GM19240 (cell line): ENCODE results near the gene VIPR2.
"Not testable (repeated sequence)": the region's sequence is repeated elsewhere in the genome, so short reads cannot be mapped to it uniquely, and the experiment has no call there.

ENCODE experiments used
- DNase-seq: peaks from one replicate; pipeline ENCODE4 v3.0.0; 2011; ENCODE audit warnings: low spot score; ENCODE audit not compliant: insufficient read length

The VIPR2 gene, protein sequence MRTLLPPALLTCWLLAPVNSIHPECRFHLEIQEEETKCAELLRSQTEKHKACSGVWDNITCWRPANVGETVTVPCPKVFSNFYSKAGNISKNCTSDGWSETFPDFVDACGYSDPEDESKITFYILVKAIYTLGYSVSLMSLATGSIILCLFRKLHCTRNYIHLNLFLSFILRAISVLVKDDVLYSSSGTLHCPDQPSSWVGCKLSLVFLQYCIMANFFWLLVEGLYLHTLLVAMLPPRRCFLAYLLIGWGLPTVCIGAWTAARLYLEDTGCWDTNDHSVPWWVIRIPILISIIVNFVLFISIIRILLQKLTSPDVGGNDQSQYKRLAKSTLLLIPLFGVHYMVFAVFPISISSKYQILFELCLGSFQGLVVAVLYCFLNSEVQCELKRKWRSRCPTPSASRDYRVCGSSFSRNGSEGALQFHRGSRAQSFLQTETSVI

DNA sequence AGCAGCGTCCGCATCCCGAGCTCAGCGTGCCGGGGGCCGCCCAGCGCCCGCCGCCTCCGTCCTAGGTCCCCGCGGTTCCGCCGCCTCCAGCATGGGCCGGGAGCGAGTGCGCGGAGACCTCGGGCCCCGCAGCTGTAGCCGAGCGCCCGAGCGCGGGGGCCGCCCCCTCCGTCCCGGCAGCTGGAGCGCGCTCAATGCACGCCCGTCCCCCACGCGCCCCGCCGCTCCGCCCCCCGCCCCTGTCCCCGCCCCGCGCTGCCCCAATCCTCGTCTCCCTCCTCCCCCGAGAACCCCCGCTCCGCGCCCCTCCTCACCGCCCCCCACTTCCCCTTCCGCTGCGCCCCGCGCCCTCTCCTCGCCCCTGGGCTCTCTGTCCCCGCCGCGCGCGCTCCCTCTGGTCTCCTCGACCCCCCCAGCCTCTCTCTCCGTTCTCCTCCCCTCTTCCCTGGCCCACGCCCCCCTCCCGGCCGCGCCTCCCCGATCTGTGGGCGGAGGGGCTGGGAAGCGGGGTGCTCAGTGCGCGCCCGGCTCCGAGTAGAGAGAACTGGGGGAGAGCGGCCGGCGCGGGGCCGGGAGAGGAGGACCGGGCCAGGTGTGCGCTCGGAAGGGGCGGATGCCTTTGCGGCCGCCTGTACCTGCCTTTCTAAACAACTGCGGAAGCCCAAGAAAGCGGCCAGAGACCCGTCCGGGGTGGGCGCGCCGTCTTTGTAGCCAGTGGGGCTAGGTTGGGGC lies at the start of gene VIPR2:
Gene VIPR2, minus strand, starts transcription at position 110 of the 732 bp plus-strand sequence. Its CDS starts 96 bp downstream, at position 14.
- DNase-seq, result no peak

- DNase-seq, result no peak
These were observed 49.0 kb upstream of the VIPR2 start for GRCh38 chr7:159193543-159194090.

GRCh38 chr7:159192725-159193453 lies 48.2 kb upstream of the VIPR2 start:
- DNase-seq, result no peak

- DNase-seq, result no peak
These were observed 47.3 kb upstream of the VIPR2 start for GRCh38 chr7:159192013-159192412.

- no peak for DNase-seq
These were observed 46.6 kb upstream of the VIPR2 start for GRCh38 chr7:159191236-159191635.

GRCh38 chr7:159188011-159188410 lies 43.3 kb upstream of the VIPR2 start:
- DNase-seq, result no peak

DNA sequence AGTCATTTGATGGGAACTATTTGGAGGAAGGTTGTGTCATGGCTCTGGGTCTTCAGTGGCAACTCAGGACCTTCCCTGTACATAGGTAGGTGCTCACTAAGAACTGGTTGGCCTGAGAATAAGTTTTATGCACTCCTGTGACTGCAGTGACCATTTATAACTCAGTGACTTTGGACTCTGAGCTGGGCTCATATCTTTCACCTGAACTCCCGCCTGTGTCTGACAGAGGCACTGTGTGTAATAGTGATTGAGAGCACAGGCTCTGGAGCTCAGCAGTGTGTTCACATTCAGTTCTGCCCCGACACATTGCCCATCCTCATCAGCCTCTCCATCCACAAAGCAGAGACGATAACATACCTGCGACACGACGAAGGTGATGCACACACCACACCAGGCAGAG lies 34.6 kb upstream of the VIPR2 start:
- no peak for DNase-seq

- DNase-seq, result no peak
These were observed 32.8 kb upstream of the VIPR2 start for GRCh38 chr7:159177284-159177953.

GRCh38 chr7:159175792-159176191 lies 31.1 kb upstream of the VIPR2 start:
- DNase-seq, result no peak

- not testable (repeated sequence) for DNase-seq
These were observed 30.4 kb upstream of the VIPR2 start for GRCh38 chr7:159175100-159175499.

DNA sequence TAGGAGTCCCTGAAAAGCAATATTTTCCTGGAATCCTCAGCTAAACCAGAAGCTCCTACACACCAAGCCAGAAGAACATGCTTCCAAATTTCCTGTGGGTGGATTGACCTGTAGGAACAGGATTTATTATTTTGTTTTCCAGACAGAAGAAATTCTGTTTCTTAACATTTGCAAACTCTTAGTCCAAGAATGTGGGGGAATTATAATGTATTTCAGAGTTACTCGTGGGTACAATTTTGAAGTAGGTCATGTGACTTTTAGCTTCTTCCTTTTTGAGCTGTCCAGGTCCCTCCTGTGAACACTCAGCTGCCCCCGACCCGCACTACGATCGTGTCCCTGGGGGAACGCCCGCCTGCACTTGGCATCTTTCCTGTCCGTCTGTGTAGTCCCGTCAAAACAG lies 27.7 kb upstream of the VIPR2 start:
- DNase-seq, result no peak

DNA sequence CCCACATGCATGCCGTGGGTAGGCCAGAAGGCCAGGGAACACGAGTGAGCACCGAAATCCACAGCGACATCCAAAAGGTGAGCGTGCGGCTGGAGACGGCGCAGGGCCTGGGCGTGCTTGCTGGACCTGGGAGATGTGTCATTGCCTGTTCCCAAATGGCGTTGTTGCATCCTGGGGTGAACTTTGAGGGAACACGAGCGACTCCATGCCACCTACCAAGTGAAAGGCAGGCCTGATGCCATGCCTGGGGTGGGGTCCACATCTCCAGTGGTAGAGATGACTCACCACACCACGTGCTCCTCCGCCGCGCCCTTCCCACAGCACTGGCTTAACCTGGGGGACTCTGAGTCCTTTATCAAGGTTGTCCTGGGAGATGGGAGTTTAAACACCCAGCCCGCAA lies 24.7 kb upstream of the VIPR2 start:
- DNase-seq, result no peak

DNA sequence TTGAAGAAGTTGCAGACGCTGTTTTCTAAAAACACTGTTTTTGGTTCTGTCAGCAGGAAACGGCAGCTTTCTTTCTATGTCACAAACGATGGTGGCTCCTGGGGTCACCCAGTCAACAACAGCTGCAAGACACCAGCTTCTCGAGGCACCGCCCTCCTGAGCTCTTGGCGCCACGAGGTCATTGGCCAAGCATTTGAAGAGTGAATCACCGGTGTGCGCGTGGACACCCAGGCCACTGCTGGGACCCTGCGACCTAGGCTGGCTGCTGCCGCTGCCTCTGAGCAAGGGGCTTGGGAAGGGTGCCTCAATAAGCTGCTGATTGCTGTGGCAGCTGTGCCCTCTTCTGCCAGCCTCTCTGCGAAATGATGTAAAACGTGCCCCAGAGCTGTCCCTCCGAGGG lies 22.5 kb upstream of the VIPR2 start:
- DNase-seq, result no peak

DNA sequence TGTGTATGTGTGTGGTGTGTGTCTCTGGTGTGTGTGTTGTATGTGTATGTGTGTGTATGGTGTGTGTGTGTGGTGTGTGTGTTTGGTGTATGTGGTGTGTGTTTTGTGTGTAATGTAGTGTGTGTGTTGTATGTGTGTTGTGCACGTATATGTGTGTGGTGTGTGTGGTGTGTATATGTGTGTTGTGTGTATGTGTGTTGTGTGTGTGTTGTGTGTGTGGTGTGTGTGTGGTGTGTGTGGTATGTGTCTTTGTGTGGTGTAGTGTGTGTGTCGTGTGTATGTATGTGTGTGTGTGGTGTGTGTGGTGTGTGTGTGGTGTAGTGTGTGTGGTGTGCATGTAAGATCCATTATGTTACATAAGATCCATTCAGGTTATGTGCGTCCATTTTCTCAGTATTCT lies 21.9 kb upstream of the VIPR2 start:
- DNase-seq, result no peak

DNA sequence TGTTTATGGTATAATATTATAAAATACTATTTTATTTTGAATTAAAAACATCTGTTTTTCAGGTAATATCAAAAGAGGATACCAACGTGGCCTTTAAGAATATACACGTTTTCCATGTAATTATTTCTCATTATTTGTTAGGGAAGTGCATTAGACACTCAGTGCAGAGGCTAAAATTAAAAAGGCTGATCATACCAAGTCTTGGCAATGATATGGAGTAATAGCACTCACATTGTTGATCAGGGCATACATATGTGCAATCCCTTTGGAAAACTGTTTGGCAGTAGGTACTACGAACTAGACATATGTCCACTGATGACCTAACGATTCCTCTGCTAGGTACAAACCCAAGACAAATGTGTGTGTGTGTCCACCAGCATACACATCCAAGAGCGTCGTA lies 20.7 kb upstream of the VIPR2 start:
- DNase-seq, result no peak

DNA sequence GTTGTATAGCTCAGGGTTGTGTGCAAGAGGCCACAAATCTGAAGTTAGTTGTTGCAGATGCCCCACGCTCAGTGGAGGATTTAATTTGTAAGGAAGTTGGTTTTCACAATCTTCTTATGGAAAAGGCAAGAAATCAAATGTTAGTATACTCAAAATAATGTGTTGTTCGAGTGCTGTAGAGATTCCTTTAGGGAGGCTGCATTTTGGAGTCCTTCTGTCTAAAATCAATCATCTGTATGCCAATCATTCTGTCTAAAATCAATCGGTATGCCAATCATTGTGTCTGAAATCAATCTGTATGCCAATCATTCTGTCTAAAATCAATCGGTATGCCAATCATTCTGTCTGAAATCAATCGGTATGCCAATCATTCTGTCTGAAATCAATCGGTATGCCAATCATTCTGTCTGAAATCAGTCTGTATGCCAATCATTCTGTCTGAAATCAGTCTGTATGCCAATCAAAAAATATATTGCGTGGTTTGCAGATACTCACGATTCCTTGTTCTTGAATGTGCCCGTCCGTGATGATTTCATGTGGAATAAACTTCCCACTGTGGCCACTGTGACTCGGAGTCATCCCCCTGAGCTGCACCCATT lies 19.1 kb upstream of the VIPR2 start:
- DNase-seq, result not testable (repeated sequence)

DNA sequence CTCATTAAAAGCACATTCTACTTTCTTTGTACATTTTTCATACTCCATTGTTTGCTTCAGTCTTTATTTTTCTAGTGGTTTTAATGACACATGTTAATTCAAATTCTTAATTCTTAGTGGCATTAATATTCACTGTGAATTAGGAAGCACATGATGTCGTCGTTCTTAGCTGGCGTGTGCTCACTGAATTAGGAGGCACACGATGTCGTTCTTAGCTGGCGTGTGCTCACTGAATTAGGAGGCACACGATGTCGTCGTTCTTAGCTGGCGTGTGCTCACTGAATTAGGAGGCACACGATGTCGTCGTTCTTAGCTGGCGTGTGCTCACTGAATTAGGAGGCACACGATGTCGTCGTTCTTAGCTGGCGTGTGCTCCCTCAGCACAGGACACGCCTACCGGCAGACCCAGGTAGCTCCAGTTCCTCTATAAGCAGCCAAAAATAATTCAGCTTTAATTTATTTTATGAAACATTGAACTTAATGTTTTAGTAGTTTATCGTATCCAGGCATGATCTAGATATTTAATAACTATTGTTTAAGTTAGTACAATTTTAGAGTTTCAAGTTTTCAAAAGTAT lies 17.5 kb upstream of the VIPR2 start:
- not testable (repeated sequence) for DNase-seq

DNA sequence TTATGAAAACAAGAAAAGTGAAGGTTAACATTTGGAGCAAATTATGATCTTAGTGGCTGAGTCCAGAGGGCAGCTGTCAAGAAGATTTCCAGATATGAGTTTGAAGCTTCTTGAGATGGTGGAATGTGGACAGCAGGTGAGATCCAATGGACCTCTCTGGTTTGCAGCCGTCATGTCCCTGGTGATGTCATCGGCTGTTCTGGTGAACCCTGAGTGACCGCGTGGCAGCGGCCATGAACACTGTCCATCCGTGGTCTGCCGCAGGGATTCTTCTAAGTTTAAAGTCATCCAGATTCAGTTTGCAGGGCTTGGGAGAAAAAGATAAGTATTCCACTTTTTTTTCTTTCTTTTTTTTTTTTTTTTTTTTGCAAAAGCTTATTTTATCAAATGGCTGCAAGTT lies 15.8 kb upstream of the VIPR2 start:
- no peak for DNase-seq

DNA sequence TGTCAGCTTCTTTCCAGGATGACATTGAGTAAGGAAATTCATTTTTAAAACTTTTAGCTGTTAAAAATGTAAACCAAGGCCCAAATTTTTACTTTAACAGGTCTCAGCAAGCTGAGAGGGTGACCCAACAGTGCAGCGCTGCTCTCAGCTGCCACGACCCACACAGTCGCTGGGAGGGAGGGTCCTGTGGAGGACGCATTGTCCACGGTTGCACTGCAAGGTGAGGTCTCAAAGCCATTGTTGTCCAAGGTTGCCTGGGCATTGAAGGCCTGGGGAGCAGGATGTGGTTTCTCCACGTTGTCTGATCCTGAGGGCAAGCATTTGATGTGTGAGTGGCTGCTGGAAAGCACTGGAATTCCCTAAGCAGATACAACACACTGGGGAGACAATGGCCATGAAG lies 15.1 kb upstream of the VIPR2 start:
- DNase-seq, result no peak

GRCh38 chr7:159158888-159159405 lies 14.3 kb upstream of the VIPR2 start:
- DNase-seq, result no peak
